Activated CD8-positive, alpha-beta memory T cell treated with anti-CD3 and anti-CD28 coated beads, Interleukin-2, amount 50 U/mL, for 4 hours (primary cell): ENCODE results near the gene ZACN.

Experiments
- DNase-seq: peaks from one replicate; pipeline ENCODE4 v3.0.0-alpha.2; 2020

The ZACN gene

DNA sequence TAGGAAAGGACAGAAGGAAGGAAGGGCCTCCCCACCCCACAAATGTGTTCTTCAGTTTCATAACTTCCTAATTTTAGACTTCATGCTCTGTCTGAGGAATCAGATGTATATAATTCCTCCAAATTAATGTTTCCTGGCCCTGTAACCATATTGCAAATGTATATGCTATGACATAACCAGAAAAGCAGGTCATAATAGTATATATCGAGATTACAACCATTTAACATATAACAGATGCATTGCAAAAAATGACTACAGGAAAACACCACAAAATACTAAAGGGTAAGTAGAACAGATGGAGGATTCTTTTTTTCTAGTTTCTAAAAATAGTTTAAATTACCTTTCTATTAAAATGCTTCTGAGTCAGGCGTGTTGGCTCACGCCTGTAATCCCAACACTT, 27.7 kb downstream of the ZACN start:
- no peak for DNase-seq

GRCh38 chr17:76107509-76107908, 28.5 kb downstream of the ZACN start:
- DNase-seq: no peak

GRCh38 chr17:76111956-76112355, 33.0 kb downstream of the ZACN start:
- no peak for DNase-seq

GRCh38 chr17:76115138-76115754, 36.3 kb downstream of the ZACN start:
- no peak for DNase-seq

GRCh38 chr17:76119409-76120371, 40.7 kb downstream of the ZACN start:
- no peak for DNase-seq

GRCh38 chr17:76120658-76121008, 41.7 kb downstream of the ZACN start:
- DNase-seq: no peak

GRCh38 chr17:76121932-76122430, 43.0 kb downstream of the ZACN start:
- DNase-seq: no peak

DNA sequence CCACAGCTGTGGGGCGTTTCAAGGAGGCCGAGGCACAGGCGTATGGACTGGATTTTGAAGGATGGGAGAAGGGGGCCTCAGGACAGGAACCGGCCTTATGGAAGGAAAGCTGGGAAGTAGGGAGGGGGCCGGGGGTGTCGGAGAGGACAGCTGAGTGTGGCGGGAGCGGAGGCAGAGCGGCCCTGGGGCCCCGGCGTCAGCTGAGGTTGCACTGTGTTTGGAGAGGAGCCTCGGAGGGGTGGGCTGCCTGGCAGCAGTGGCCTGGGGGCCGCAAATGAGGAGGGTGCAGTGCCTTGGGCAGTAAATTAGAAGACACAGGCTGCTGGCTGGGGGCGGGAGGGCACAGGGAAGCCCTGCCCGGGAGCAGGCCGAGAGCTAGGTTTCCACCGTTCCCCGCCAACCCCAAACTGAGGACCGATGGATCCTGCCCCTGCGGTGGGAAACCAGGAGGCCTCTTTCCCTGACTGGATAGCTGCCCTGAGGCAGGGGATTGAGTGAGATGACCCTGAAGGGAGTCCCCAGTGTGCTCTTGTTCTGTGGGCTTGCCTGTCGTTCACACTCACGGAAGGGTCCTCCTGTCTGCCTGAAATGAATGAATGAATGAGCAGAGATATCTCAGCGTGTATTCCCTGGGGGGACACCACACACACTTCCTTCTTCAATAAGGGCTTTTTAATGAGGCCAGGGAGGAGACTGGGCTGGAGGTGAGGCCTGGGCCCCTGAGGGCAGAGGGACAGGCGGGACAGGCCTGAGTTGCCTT, 43.6 kb downstream of the ZACN start:
- no peak for DNase-seq

GRCh38 chr17:76123191-76123499, 44.2 kb downstream of the ZACN start:
- DNase-seq: no peak

DNA sequence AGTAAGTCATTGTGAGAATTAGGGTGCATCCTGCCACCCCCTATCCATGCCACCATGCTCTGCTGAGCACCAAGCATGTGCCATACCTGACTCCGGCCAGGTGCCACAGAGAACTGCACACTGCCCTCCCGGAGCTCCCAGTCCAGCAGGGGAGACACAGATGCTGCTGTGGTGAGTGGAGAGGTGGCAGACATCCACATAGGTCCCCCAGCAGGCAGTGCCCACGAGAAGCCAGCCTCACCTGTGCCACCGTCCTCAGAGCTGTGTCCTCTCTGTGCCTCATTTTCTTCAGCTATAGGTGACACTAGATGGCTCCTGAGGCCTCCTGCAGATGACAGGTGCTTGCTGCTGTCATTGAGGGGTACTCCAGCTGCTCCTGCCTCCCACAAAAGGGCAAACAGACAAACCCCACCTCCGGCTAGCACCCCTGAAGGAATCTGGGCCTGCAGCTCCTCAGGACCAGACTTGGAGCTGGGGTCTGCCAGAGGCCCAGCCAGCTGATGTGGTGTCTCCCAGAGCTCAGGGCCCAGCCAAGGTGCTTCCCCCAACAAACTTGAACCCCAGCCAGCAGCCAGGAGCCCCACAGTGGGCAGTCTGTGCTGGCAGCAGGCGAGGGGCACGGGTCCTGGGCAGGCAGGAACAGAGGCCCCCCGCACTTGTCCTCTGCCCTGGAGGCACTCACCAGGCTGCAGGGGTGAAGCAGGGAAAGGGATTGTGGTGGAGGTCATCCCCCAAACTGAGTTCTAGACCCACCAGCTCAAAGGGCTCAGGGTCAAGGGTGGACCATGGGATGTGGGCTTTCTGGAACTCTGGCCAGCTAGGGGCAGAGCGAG, 45.0 kb downstream of the ZACN start:
- DNase-seq: no peak

DNA sequence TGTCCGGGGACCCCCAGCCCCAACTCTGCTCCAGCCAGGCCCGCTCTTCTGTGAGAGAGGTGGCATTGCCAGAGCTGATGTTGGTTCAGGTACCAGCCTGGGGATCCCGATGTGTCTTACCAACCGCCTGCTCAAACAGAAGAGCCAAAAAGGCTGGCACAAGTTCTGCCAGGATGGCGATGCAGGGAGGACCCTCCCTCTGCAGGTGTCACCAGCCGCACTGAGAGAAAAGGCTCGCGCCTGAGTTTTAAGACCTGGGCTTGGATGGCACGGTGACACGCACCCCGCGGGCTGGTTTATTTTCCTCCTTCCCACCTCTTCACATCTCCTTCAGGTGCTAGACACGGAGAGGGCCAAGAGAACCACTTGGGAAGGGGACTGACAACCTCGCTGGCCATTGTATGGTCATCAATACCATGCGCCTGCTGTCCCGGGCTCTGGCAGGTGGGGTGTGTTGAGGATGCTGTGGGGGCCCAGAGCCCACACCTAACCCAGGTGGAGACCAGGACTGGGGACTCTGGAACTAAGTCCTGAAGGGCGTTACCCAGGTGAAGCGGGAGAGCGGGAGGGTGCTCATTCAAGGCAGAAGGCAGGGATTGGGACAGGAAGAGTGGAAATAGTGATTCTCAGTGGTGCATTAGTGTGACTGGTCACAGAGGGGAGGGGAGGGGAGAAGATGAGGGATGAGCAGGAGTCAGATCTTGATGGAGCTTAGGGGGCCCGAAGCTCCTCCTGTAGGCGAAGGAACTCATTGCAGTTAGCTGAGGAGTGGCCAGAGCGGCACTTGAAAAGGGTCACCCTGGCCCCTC, 45.8 kb downstream of the ZACN start:
- DNase-seq: no peak

DNA sequence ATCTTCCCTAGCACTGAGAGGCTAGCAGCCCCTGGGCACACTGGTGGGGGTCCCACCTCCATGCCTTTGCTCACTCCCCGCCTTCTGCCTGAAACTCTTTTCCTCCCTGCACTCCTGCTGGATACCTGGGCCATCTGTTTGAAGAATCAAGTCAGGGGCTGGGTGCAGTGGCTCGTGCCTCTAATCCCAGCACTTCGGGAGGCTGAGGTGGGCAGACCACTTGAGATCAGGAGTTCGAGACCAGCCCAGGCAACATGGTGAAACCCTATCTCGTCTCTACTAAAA, 46.4 kb downstream of the ZACN start:
- no peak for DNase-seq

DNA sequence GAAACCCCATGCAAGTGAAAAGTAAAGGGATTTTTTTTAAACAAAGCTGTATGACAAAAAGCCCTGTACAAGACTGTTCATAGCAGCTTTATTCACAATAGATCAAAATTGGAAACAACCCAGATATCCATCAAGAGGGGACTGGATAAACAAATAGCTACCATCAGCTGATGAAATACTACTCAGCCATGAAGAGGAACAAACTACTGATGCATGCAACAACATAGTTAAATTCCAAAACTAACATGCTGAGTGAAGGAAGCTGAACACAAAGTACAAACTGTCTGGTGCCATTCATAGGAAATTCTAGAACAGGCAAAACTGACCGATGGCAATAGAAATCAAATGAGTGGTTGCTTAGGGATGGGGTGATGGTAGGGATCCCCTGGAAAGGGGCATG, 46.9 kb downstream of the ZACN start:
- DNase-seq: no peak

- no peak for DNase-seq
Observed at GRCh38 chr17:76130473-76130872, 51.5 kb downstream of the ZACN start.

- DNase-seq: no peak
Observed at GRCh38 chr17:76131051-76131691, 52.2 kb downstream of the ZACN start.

DNA sequence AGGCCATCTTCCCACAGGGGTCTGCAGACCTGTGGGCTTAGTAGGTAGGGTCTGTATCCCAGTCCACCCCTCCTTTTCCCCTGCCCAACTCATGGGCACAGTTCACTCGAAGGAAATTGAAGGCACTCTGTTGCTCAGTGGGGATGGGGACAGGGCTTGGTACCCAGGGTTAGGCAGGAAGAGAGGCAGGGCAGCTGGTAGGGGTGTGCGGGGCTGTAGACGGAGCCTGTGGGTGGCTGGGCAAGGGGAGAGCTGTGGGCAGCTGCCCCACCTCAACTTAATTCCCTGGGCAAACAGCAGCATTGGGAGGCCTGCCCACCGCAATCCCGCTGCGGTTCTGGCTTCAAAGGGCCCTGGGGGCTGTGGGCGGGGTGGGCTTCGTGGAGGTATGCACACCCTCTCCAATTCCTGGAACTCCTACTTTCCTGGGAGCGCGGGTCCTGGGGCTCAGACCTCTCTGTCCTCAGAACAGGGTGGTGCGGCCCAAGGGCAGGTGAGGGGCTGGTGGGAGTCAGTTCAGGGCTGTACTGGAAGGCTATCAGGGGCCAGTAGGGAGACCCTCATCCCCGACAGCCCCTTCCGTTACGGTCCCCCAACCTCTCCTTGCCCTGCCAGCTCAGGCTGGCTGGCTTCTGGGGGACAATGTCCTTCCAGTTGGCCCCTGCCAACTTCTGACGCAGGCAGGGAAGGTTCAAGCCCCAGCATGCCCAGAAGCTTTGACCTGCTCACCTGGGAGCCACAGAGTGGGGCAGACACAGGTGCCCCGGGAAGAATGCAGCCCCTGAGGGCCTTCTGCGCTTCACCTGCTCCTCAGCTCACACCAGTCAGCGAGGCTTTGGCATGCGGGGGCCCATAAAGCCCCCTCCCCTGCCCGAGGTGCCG, 53.0 kb downstream of the ZACN start:
- DNase-seq: no peak
